Esophagus squamous epithelium (tissue), 4 donors: ENCODE measurements around the gene WNT2.

Experiments used
- POLR2A ChIP-seq, 4 donors: fragments of 450-650 bp; IDR thresholded peaks; one replicate each; pipeline ENCODE4 v1.6.1; 2017; ENCODE audit warnings: antibody characterized with exemption in 4 of 4, mild to moderate bottlenecking in 4 of 4, moderate library complexity in 3 of 4
- TF ChIP-seq, protein P1 (sequence below), 6 experiments: fragments of 450-650 bp in 4 of 6; fragments of 200-600 bp in 2 of 6; sonication (generic) in 2 of 6; IDR thresholded peaks; one replicate each; pipeline ENCODE4 v1.5.1; 2016 to 2019; ENCODE audit warnings: antibody characterized with exemption in 6 of 6, mild to moderate bottlenecking in 4 of 6, moderate library complexity in 4 of 6

DNA sequence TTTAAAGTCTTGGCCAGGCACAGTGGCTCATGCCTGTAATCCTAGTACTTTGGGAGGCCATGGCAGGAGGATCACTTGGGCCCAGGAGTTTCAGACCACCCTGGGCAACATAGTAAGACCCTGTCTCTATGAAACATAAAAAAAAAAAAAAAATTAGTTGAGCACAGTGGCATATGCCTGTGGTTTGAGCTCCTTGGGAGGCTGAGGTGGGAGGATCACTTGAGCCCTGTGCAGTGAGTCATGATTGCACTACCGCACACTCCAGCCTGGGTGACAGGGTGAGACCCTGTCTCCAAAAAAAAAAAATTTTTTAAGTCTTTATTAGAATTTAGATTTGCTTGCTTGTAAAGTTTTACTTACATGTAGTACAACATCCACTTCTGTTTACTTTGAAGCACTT is 14.0 kb downstream of the WNT2 start:
- TF ChIP-seq POLR2A (IDR thresholded peaks at IDR 0.05): no peak
- TF ChIP-seq, protein P1, sequence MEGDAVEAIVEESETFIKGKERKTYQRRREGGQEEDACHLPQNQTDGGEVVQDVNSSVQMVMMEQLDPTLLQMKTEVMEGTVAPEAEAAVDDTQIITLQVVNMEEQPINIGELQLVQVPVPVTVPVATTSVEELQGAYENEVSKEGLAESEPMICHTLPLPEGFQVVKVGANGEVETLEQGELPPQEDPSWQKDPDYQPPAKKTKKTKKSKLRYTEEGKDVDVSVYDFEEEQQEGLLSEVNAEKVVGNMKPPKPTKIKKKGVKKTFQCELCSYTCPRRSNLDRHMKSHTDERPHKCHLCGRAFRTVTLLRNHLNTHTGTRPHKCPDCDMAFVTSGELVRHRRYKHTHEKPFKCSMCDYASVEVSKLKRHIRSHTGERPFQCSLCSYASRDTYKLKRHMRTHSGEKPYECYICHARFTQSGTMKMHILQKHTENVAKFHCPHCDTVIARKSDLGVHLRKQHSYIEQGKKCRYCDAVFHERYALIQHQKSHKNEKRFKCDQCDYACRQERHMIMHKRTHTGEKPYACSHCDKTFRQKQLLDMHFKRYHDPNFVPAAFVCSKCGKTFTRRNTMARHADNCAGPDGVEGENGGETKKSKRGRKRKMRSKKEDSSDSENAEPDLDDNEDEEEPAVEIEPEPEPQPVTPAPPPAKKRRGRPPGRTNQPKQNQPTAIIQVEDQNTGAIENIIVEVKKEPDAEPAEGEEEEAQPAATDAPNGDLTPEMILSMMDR (IDR thresholded peaks at IDR 0.05): no peak
